Effector memory CD4-positive, alpha-beta T cell (primary cell): ENCODE measurements around the gene CREG1.

Experiments used
- DNase-seq, 3 donors: peaks; one replicate each; pipeline ENCODE4 v3.0.0-alpha.2; 2020
- H3K27ac ChIP-seq: 2 replicates; pipeline ENCODE4 v1.7.0; 2013; ENCODE audit warnings: mild to moderate bottlenecking, low read length, moderate library complexity; ENCODE audit not compliant: insufficient read depth, poor library complexity, severe bottlenecking
- H3K27me3 ChIP-seq: replicated peaks from 2 replicates; pipeline ENCODE4 v1.7.0; 2013; ENCODE audit warnings: mild to moderate bottlenecking, low read length; ENCODE audit not compliant: insufficient read depth, control insufficient read depth, poor library complexity, severe bottlenecking
- H3K36me3 ChIP-seq: 2 replicates; pipeline ENCODE4 v1.7.0; 2013; ENCODE audit warnings: mild to moderate bottlenecking, low read length, moderate library complexity; ENCODE audit not compliant: control insufficient read depth, insufficient read depth
- H3K4me1 ChIP-seq: 2 replicates; pipeline ENCODE4 v1.7.0; 2013; ENCODE audit warnings: low read length, mild to moderate bottlenecking; ENCODE audit not compliant: control insufficient read depth, insufficient read depth, poor library complexity, severe bottlenecking
- H3K4me3 ChIP-seq: 2 replicates; pipeline ENCODE4 v1.7.0; 2013; ENCODE audit warnings: low read length, low read depth, mild to moderate bottlenecking; ENCODE audit not compliant: insufficient read depth, poor library complexity, severe bottlenecking
- H3K9me3 ChIP-seq: 2 replicates; pipeline ENCODE4 v1.7.0; 2013; ENCODE audit warnings: mild to moderate bottlenecking, low read length, moderate library complexity; ENCODE audit not compliant: control insufficient read depth

CREG1 gene

GRCh38 chr1:167500283-167500860, 53.2 kb downstream of the CREG1 start:
- H3K36me3 ChIP-seq, result peaks cover 26% of the 10 kb centered on the region
- peak overlapping the region; percentile 64 for H3K27ac ChIP-seq
- H3K4me3 ChIP-seq, result no peak overlapping the region
- peaks cover 85% of the 10 kb centered on the region for H3K4me1 ChIP-seq
- DNase-seq, result no peak
- no peaks in the 10 kb centered on the region for H3K9me3 ChIP-seq
- no peaks in the 10 kb centered on the region for H3K27me3 ChIP-seq

- H3K4me3 ChIP-seq, result no peak overlapping the region
- no peaks in the 10 kb centered on the region for H3K27me3 ChIP-seq
- DNase-seq, result no peak
- peaks cover 33% of the 10 kb centered on the region for H3K36me3 ChIP-seq
- H3K27ac ChIP-seq, result peak overlapping the region; percentile 64
- no peaks in the 10 kb centered on the region for H3K9me3 ChIP-seq
- H3K4me1 ChIP-seq, result peaks cover 81% of the 10 kb centered on the region
Measured at GRCh38 chr1:167499664-167500101, 53.9 kb downstream of the CREG1 start.

GRCh38 chr1:167499106-167499505, 54.5 kb downstream of the CREG1 start:
- H3K36me3 ChIP-seq, result peaks cover 38% of the 10 kb centered on the region
- H3K4me3 ChIP-seq, result no peak overlapping the region
- H3K27me3 ChIP-seq, result no peaks in the 10 kb centered on the region
- H3K4me1 ChIP-seq, result peaks cover 81% of the 10 kb centered on the region
- H3K9me3 ChIP-seq, result no peaks in the 10 kb centered on the region
- H3K27ac ChIP-seq, result peak overlapping the region; percentile 64
- DNase-seq, result no peak

GRCh38 chr1:167496797-167497619, 56.6 kb downstream of the CREG1 start:
- no peak for DNase-seq
- Histone ChIP-seq H3K36me3 (peaks cover 45% of the 10 kb centered on the region), H3K4me1 (peaks cover 79% of the 10 kb centered on the region), H3K4me3 (no peak overlapping the region), H3K9me3 (no peaks in the 10 kb centered on the region), H3K27ac (peak overlapping the region; percentile 40), H3K27me3 (no peaks in the 10 kb centered on the region)

- no peak for DNase-seq
- Histone ChIP-seq H3K27ac (peak overlapping the region; percentile 72), H3K4me1 (peaks cover 70% of the 10 kb centered on the region), H3K27me3 (no peaks in the 10 kb centered on the region), H3K36me3 (peaks cover 39% of the 10 kb centered on the region), H3K4me3 (no peak overlapping the region), H3K9me3 (no peaks in the 10 kb centered on the region)
Measured at GRCh38 chr1:167493372-167493771, 60.2 kb downstream of the CREG1 start.

- DNase-seq, result peak in 1 of 3 donors; percentile 44
- Histone ChIP-seq H3K27ac (peak overlapping the region; percentile 72), H3K36me3 (peaks cover 31% of the 10 kb centered on the region), H3K9me3 (no peaks in the 10 kb centered on the region), H3K27me3 (no peaks in the 10 kb centered on the region), H3K4me1 (peaks cover 68% of the 10 kb centered on the region), H3K4me3 (peak overlapping the region; percentile 8)
Measured at GRCh38 chr1:167492481-167492910, 61.1 kb downstream of the CREG1 start.

- Histone ChIP-seq H3K4me1 (peaks cover 68% of the 10 kb centered on the region), H3K27ac (peak overlapping the region; percentile 72), H3K36me3 (peaks cover 29% of the 10 kb centered on the region), H3K27me3 (no peaks in the 10 kb centered on the region), H3K4me3 (peak overlapping the region; percentile 8), H3K9me3 (no peaks in the 10 kb centered on the region)
- DNase-seq, result no peak
Measured at GRCh38 chr1:167491586-167492461, 61.7 kb downstream of the CREG1 start.
